HepG2 (cell line): ENCODE measurements around the gene MSANTD1. TPM values are rescaled to one million over a fixed set of nuclear protein-coding genes. Genes with fewer than 3 reads are reported as not detected.
A peak's percentile ranks its signal among the peaks of the same experiment; 100 is the strongest.

Source experiments
- BRD4 ChIP-seq: sonication (generic); formaldehyde crosslinking; IDR thresholded peaks from 2 replicates; pipeline ENCODE4 v1.4.0; 2020; ENCODE audit warnings: missing genetic modification reagents
- FOXC1 ChIP-seq: sonication (generic); formaldehyde crosslinking; IDR thresholded peaks from 2 replicates; pipeline ENCODE4 v1.8.0; 2022; ENCODE audit warnings: mild to moderate bottlenecking, missing genetic modification reagents, borderline replicate concordance
- HMG20B ChIP-seq: conservative IDR thresholded peaks from 2 replicates; pipeline ENCODE4 v1.6.1; 2016; ENCODE audit warnings: missing genetic modification reagents, missing compliant biosample characterization
- PCBP1 ChIP-seq: fragments of 200-400 bp; formaldehyde crosslinking; IDR thresholded peaks from 2 replicates; pipeline ENCODE4 v1.6.1; 2017; ENCODE audit warnings: mild to moderate bottlenecking, low read depth, low read length, borderline replicate concordance
- POGK ChIP-seq: sonication (generic); formaldehyde crosslinking; conservative IDR thresholded peaks from 2 replicates; pipeline ENCODE4 v1.8.0; 2022; ENCODE audit warnings: mild to moderate bottlenecking, moderate library complexity, missing genetic modification reagents
- RAD21 ChIP-seq: fragments of 450-650 bp; formaldehyde crosslinking; IDR thresholded peaks from 2 replicates; pipeline ENCODE4 v1.5.0; 2020; ENCODE audit warnings: mild to moderate bottlenecking
- XRCC5 ChIP-seq: fragments of 200-400 bp; formaldehyde crosslinking; optimal IDR thresholded peaks from 2 replicates; pipeline ENCODE3; 2017; ENCODE audit warnings: mild to moderate bottlenecking, low read length
- ZBTB39 ChIP-seq: sonication (generic); formaldehyde crosslinking; IDR thresholded peaks from 2 replicates; pipeline ENCODE4 v1.5.0; 2020; ENCODE audit warnings: missing genetic modification reagents
- ZFP91 ChIP-seq: sonication (generic); formaldehyde crosslinking; IDR thresholded peaks from 2 replicates; pipeline ENCODE4 v1.9.0; 2022; ENCODE audit warnings: missing genetic modification reagents, mild to moderate bottlenecking, borderline replicate concordance
- ZMAT3 ChIP-seq: sonication (generic); formaldehyde crosslinking; conservative IDR thresholded peaks from 2 replicates; pipeline ENCODE4 v1.7.0; 2021; ENCODE audit warnings: missing genetic modification reagents
- ZNF576 ChIP-seq: sonication (generic); formaldehyde crosslinking; IDR thresholded peaks from 2 replicates; pipeline ENCODE4 v1.4.0; 2020; ENCODE audit warnings: mild to moderate bottlenecking, missing genetic modification reagents
- ZXDC ChIP-seq: sonication (generic); formaldehyde crosslinking; IDR thresholded peaks from 2 replicates; pipeline ENCODE4 v1.5.0; 2020; ENCODE audit warnings: mild to moderate bottlenecking, missing genetic modification reagents
- polyA plus RNA-seq, 8 experiments: library from polyadenylated mRNA; depleted of rRNA in 3 of 8; stranded (reverse) in 7 of 8; unstranded in 1 of 8; fragments of >200 nt; fragmentation: Illumina TruSeq in 4 of 8; extraction: Trizol in 4 of 8; gene quantifications; 2 replicates each; pipeline versions ENCODE4 v1.2.1 to v1.2.3, GENCODE V29; 2011 to 2016; ENCODE audit warnings: low read depth in 4 of 8, missing spikeins in 1 of 8, mixed read lengths in 1 of 8; ENCODE audit not compliant: insufficient read depth in 1 of 8
- total RNA-seq, 5 experiments: library from RNA; depleted of rRNA; stranded (reverse); fragments of >200 nt; fragmentation: Illumina TruSeq; extraction: Trizol; gene quantifications; 2 replicates each; pipeline ENCODE4 v1.2.3, GENCODE V29; 2016; ENCODE audit warnings: low read depth in 1 of 5

MSANTD1 gene
- total and polyA plus RNA-seq, 2 of the 13 experiments (the other 11 are each of a cell fraction or from before 2014, with no cell fraction given) = 0.22 to 0.40 TPM

GRCh38 chr4:3213106-3213425 lies 35.9 kb upstream of the MSANTD1 start (continued):
- TF ChIP-seq ZXDC (CRISPR knock-in tag) (no peak), PCBP1 (no peak), BRD4 (CRISPR knock-in tag) (no peak), ZFP91 (CRISPR knock-in tag) (0 out of 2 replicates have a peak, but pooled peaks have one; percentile 26), XRCC5 (no peak), HMG20B (CRISPR knock-in tag) (no peak), RAD21 (CRISPR knock-in tag) (no peak), FOXC1 (CRISPR knock-in tag) (no peak), ZMAT3 (CRISPR knock-in tag) (no peak), POGK (no peak), ZNF576 (CRISPR knock-in tag) (no peak), ZBTB39 (CRISPR knock-in tag) (no peak)
- TF ChIP-seq, all 625 proteins: peak for 5
